HL-60 (cell line): ENCODE data around the gene STAB2.

Experiments used
- DNase-seq, 2 experiments: peaks; one replicate each; pipeline ENCODE4 v3.0.0-alpha.2; 2010 to 2020; ENCODE audit warnings: low read depth in 1 of 2, low spot score in 1 of 2
- H3K27ac ChIP-seq: fragments of 250-450 bp; sonication (Bioruptor Pico); replicated peaks from 2 replicates; pipeline ENCODE4 v1.5.1; 2020; ENCODE audit warnings: mild to moderate bottlenecking, moderate library complexity
- H3K27me3 ChIP-seq: fragments of 250-450 bp; sonication (Bioruptor Pico); 2 replicates; pipeline ENCODE4 v1.5.1; 2021; ENCODE audit warnings: mild to moderate bottlenecking, moderate library complexity; ENCODE audit not compliant: insufficient read depth, poor library complexity, severe bottlenecking
- H3K4me3 ChIP-seq: replicated peaks from 2 replicates; pipeline ENCODE4 v1.5.1; 2011; ENCODE audit warnings: mild to moderate bottlenecking, control low read depth, low read length; ENCODE audit not compliant: insufficient read depth
- CTCF ChIP-seq: IDR thresholded peaks from one replicate; pipeline ENCODE4 v1.5.1; 2011; ENCODE audit warnings: low read length, control low read depth, inconsistent platforms; ENCODE audit not compliant: insufficient read depth
- GABPA ChIP-seq: IDR thresholded peaks from 2 replicates; pipeline ENCODE4 v1.6.1; 2012; ENCODE audit warnings: low read depth
- POLR2AphosphoS5 ChIP-seq: IDR thresholded peaks from 2 replicates; pipeline ENCODE4 v1.6.1; 2012; ENCODE audit warnings: low read depth
- REST ChIP-seq: IDR thresholded peaks from 2 replicates; pipeline ENCODE4 v1.6.1; 2012; ENCODE audit warnings: low read depth; ENCODE audit not compliant: insufficient replicate concordance
- SPI1 ChIP-seq: IDR thresholded peaks from 2 replicates; pipeline ENCODE4 v1.6.1; 2012; ENCODE audit warnings: low read depth, mild to moderate bottlenecking, borderline replicate concordance

The STAB2 gene

GRCh38 chr12:103799857-103800771, 213.0 kb downstream of the STAB2 start:
- Histone ChIP-seq H3K27ac (peak overlapping the region; percentile 85), H3K27me3 (no peaks in the 10 kb centered on the region), H3K4me3 (no peak overlapping the region)
- no peak for TF ChIP-seq SPI1
- TF ChIP-seq CTCF = no peak
- peak; percentile 3 for TF ChIP-seq REST
- TF ChIP-seq POLR2AphosphoS5 = peak; percentile 76
- DNase-seq = peak; percentile 63 to 68

GRCh38 chr12:103801709-103802585, 214.9 kb downstream of the STAB2 start:
- H3K27ac ChIP-seq = peak overlapping the region; percentile 40
- TF ChIP-seq GABPA (no peak), SPI1 (no peak), POLR2AphosphoS5 (no peak)
- DNase-seq = peak in 1 of 2 experiments; percentile 29
- H3K27me3 ChIP-seq = no peaks in the 10 kb centered on the region
- no peak overlapping the region for H3K4me3 ChIP-seq

- Histone ChIP-seq H3K27me3 (no peaks in the 10 kb centered on the region), H3K27ac (peak overlapping the region; percentile 40)
- DNase-seq = peak in 1 of 2 experiments; percentile 6
Observed at GRCh38 chr12:103802586-103802886, 215.5 kb downstream of the STAB2 start.

More at GRCh38 chr12:103802586-103802886, 215.5 kb downstream of the STAB2 start:
- H3K4me3 ChIP-seq = no peak overlapping the region
- TF ChIP-seq SPI1 = no peak
- TF ChIP-seq CTCF = no peak
- no peak for TF ChIP-seq GABPA
- no peak for TF ChIP-seq REST
- no peak for TF ChIP-seq POLR2AphosphoS5
